GM19043 (cell line): ENCODE data around the gene CTNS.

Source experiments
- ATAC-seq: cut with Tn5 transposase; IDR thresholded peaks from one replicate; pipeline ENCODE4 v1.9.1; 2021; ENCODE audit warnings: low read depth; ENCODE audit not compliant: unreplicated experiment

The CTNS gene

GRCh38 chr17:3622977-3623594 lies 13.5 kb upstream of the CTNS start:
- ATAC-seq, result no peak

DNA sequence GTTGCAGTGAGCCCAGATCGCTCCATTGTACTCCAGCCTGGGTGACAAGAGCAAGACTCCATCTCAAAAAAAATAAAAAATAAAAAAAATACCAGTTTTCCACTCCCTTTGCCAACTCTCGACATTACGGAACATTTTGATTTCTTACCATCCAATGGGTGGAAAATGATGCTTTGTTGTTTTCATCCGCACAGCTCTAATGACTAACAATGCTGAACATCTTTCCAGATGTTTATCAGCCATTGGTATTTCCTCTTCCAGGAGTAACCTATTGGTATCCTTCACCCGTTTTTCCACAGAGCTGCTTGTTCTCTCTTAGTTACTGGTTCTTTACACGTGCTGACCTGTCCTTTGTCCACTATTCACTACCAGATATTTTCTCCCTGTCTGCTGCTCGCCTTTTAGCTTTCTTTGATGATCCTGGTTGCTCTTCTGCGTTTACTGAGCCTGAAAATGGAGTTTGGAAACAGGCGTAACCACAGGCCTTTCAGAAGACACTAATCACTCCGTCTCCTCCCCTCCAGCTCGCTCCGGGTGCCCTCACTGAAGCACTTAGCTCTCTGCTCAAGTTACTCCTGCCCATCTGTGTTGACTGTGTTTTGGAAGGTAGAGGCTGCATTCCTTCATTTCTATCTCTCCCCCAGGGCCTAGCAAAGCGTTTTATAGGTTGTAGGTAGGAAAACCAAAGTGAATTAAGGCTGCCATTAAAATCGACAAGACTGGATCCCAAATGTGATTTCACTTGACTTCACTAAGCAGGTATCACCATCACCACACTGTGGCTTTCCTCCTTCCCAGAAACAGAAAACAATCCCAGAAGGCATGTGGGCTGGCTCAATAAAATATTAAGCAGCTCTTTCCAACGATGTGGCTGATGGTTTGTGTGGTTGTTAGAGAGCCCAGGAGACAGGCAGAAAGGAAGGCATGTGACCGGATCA lies 9.5 kb upstream of the CTNS start:
- ATAC-seq, result no peak

- ATAC-seq, result no peak
Measured at GRCh38 chr17:3627769-3628167, 8.8 kb upstream of the CTNS start.

- ATAC-seq, result no peak
Measured at GRCh38 chr17:3630781-3631180, 5.8 kb upstream of the CTNS start.

GRCh38 chr17:3632287-3632686 lies 4.3 kb upstream of the CTNS start:
- ATAC-seq, result no peak

GRCh38 chr17:3635474-3636153 lies 946 bp upstream of the CTNS start:
- ATAC-seq, result no peak

- no peak for ATAC-seq
Measured at GRCh38 chr17:3636908-3637373, 381 bp downstream of the CTNS start.

- ATAC-seq, result no peak
Measured at GRCh38 chr17:3639981-3640596, 3.5 kb downstream of the CTNS start.

DNA sequence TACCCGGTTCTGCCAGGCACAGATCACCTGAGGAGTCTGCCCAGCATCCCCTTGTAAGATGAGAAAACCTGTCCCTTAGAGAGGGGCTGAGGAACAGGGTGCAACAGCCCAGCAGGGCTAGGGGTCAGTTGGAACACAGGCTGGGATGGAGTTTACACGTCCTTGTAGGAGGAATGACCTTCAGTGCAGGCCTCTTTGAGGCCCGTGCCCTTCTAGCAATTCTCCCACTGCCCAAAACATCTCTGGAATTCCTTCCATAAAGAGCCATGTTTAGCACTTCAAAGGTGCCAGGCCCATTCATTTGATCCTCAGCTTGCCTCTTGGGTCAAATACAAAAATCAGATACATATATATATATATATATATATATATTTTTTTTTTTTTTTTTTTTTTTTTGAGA lies 4.5 kb downstream of the CTNS start:
- ATAC-seq, result no peak

DNA sequence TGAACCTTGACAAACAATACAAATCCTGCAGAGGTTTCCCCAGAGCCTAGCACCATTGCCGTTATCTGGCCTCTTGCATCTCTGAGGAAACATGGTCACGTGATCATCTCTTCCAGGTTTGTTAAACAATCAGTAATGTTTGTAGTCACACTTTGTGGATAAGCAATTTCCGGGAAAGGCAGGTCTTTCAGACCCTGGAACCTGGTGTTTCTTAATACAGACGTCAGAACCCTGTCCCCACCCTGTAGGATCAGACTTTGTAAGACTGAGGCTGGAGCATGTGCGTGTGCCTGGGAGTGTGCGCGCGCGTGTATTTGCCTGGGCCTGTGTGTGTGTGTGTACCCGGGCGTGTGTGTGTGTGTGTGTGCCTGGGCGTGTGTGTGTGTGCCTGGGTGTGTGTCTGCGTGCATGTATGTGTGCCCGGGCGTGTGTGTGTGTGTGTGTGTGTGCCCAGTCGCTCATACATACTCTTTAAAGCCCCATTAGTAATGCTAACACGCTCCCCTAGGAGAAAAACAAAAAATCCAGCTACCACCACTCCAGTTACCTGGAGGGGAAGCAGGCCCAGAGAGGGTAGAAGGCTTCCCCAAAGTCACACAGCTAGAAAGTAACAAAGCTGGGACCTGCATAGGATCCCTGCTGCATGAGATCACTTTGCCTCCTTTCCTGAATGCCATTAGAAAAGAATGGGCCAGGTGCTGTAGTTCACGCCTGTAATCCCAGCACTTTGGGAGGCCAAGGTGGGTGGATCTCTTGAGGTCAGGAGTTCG lies 5.3 kb downstream of the CTNS start:
- no peak for ATAC-seq

- ATAC-seq, result no peak
Measured at GRCh38 chr17:3643889-3644349, 7.4 kb downstream of the CTNS start.

DNA sequence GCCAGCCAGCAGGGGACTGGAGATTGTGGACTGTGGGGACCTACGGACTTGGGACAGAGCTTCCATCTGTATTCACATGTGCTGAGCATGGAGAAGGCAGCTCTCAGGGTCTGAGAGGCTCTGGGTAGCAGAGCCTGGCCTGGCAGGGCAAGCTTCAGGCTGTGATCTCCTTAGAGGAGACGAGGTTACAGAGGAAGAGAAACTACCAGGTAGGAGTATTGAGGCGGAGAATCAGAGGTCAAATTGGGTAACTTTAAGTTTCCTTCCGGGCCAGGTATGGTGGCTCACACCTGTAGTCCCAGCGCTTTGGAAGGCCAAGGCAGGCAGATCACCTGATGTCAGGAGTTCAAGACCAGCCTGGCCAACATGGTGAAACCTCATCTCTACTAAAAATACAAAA lies 8.8 kb downstream of the CTNS start:
- ATAC-seq, result no peak

DNA sequence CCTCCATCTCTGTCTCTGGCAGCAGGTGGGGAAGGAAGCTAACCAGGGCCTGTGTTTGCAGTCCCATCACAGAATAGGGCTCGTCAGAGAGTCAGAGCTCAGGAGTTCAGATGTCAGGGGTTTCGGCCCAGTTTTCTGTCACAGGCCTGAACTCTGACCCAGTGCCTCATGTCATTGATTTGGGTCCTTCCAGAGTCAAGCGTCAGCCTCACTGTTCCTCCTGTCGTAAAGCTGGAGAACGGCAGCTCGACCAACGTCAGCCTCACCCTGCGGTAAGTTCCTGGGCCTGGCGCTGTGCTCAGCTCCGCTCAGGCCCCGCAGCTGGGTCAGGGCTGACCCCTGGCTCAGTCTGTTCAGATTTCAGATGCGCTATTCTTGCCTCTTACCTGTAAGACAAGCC lies 10.7 kb downstream of the CTNS start:
- ATAC-seq, result no peak

DNA sequence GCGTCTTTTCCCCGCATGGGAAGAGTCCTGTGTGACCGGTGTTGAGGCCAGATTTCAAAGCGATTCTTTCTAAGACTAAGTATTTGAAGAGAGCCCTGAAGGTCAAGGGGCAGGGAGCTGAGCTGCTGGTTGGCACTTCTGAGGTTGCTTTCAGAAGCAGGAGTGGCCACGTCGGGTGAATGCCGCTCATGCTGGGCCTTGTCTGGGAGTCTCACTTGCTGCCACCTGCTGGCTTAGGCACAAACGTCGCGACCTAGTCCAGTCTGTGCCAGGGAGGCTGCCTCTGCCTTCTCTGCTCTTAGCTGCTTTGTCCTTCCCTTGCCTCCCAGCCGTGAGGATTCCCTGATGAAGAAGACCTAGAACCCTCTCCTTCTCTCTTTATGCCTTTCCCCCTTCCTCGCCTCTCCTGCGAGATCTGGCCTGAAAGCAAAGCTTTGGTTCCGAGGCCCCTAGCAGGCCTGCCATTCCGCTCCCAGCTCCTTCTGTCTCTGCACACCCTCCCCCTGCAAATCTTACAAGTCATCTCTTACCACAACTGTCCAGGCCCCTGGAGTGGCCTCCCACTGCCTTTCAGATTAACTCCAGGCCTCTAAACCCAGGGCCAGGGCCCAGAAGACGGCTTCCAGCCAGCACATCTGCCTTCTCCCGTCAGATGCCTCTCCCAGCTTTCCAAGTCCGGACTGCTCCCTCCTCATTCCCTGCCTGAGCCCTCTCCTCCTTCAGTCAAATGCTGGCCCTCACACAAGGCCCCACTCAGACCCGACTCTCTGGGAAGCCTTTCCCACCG lies 11.4 kb downstream of the CTNS start:
- ATAC-seq, result no peak

- no peak for ATAC-seq
Measured at GRCh38 chr17:3655766-3656165, 19.2 kb downstream of the CTNS start.

GRCh38 chr17:3656353-3656752 lies 19.8 kb downstream of the CTNS start:
- no peak for ATAC-seq

GRCh38 chr17:3656755-3657587 lies 20.4 kb downstream of the CTNS start:
- ATAC-seq, result no peak

- ATAC-seq, result no peak
Measured at GRCh38 chr17:3657588-3657869, 21.0 kb downstream of the CTNS start.
